SK-N-SH (cell line): Measurements from ENCODE around the gene WDFY2. TPM values are rescaled to one million over a fixed set of nuclear protein-coding genes. Genes with fewer than 3 reads are reported as not detected.
A peak's percentile ranks its signal among the peaks of the same experiment; 100 is the strongest.

Experiments used
- CTCF ChIA-PET: fragments of 300-600, 350-600 bp; formaldehyde crosslinking; extraction: SDS; loops from one replicate; lab custom pipeline; 2021; lab: Yijun Ruan, JAX
- POLR2A ChIA-PET: fragments of 350-600 bp; sonication (Branson Sonifier 250); formaldehyde crosslinking; extraction: SDS; loops from one replicate; lab custom pipeline; 2020; ENCODE audit warnings: antibody characterized with exemption, inconsistent platforms; lab: Yijun Ruan, JAX
- DNase-seq: peaks from one replicate; pipeline ENCODE4 v3.0.0; 2012
- H2AFZ ChIP-seq: fragments of 200-600 bp; sonication (generic); 2 replicates; pipeline ENCODE4 v1.8.1; 2016; ENCODE audit warnings: antibody characterized with exemption, mild to moderate bottlenecking, low read depth
- H3F3A ChIP-seq: fragments of 200-600 bp; sonication (generic); replicated peaks from 2 replicates; pipeline ENCODE3; 2016; ENCODE audit warnings: antibody characterized with exemption, mild to moderate bottlenecking; ENCODE audit not compliant: insufficient read depth
- H3K27ac ChIP-seq, 2 experiments: fragments of 200-500 bp in 1 of 2; fragments of 200-600 bp in 1 of 2; sonication (Bioruptor generic) in 1 of 2; sonication (generic), shearing (Covaris generic) in 1 of 2; 2 replicates each; pipeline versions ENCODE4 v1.5.1 to v1.6.1; 2014 to 2016; ENCODE audit warnings: low read depth in 2 of 2, inconsistent platforms in 1 of 2, low read length in 1 of 2, mild to moderate bottlenecking in 1 of 2, mixed read lengths in 1 of 2
- H3K27me3 ChIP-seq: fragments of 200-600 bp; sonication (generic), shearing (Covaris generic); 2 replicates; pipeline ENCODE4 v1.6.1; 2016; ENCODE audit warnings: mixed run types; ENCODE audit not compliant: insufficient read depth
- H3K36me3 ChIP-seq, 2 experiments: fragments of 200-500 bp in 1 of 2; fragments of 200-600 bp in 1 of 2; sonication (Bioruptor generic) in 1 of 2; sonication (generic) in 1 of 2; replicated peaks in 1 of 2; 2 replicates each; pipeline versions ENCODE3 to v1.5.1; 2014 to 2016; ENCODE audit warnings: low read length in 1 of 2, mild to moderate bottlenecking in 1 of 2; ENCODE audit not compliant: insufficient read depth in 2 of 2, control insufficient read depth in 1 of 2
- H3K4me1 ChIP-seq, 2 experiments: fragments of 200-500 bp in 1 of 2; fragments of 200-600 bp in 1 of 2; sonication (Bioruptor generic) in 1 of 2; sonication (generic), shearing (Covaris generic) in 1 of 2; 2 replicates each; pipeline versions ENCODE4 v1.5.1 to v1.6.1; 2014 to 2016; ENCODE audit warnings: low read depth in 1 of 2, low read length in 1 of 2, mixed run types in 1 of 2; ENCODE audit not compliant: insufficient read depth in 2 of 2, control insufficient read depth in 1 of 2
- H3K4me2 ChIP-seq: fragments of 200-600 bp; sonication (generic), shearing (Covaris generic); 2 replicates; pipeline ENCODE4 v1.6.1; 2017; ENCODE audit warnings: mixed run types
- H3K4me3 ChIP-seq, 2 experiments: fragments of 200-500 bp in 1 of 2; fragments of 200-600 bp in 1 of 2; sonication (Bioruptor generic) in 1 of 2; sonication (generic), shearing (Covaris generic) in 1 of 2; 2 replicates each; pipeline versions ENCODE4 v1.5.1 to v1.8.1; 2014 to 2016; ENCODE audit warnings: low read depth in 2 of 2, inconsistent platforms in 1 of 2, low read length in 1 of 2, mild to moderate bottlenecking in 1 of 2, mixed read lengths in 1 of 2, moderate library complexity in 1 of 2
- H3K79me2 ChIP-seq: fragments of 200-600 bp; sonication (generic); 2 replicates; pipeline ENCODE4 v1.8.1; 2017; ENCODE audit warnings: mild to moderate bottlenecking; ENCODE audit not compliant: insufficient read depth
- H3K9ac ChIP-seq: fragments of 200-600 bp; sonication (generic); 2 replicates; pipeline ENCODE4 v1.6.1; 2017; ENCODE audit warnings: mixed run types
- H3K9me2 ChIP-seq: fragments of 200-600 bp; sonication (generic); 2 replicates; pipeline ENCODE4 v1.6.1; 2017; ENCODE audit warnings: mixed run types
- H3K9me3 ChIP-seq: fragments of 200-600 bp; sonication (generic); 2 replicates; pipeline ENCODE4 v1.6.1; 2017; ENCODE audit warnings: mixed run types, mild to moderate bottlenecking, moderate library complexity
- H4K20me1 ChIP-seq: fragments of 200-600 bp; sonication (generic); 2 replicates; pipeline ENCODE4 v1.6.1; 2017; ENCODE audit warnings: mild to moderate bottlenecking, mixed run types; ENCODE audit not compliant: insufficient read depth
- CTCF ChIP-seq: fragments of 200-600 bp; sonication (generic); IDR thresholded peaks from 2 replicates; pipeline ENCODE4 v1.6.1; 2017; ENCODE audit warnings: antibody characterized with exemption, mild to moderate bottlenecking, moderate library complexity
- ELF1 ChIP-seq: IDR thresholded peaks from 2 replicates; pipeline ENCODE4 v1.4.0; 2012
- FOSL2 ChIP-seq: IDR thresholded peaks from 2 replicates; pipeline ENCODE4 v1.4.0; 2012; ENCODE audit warnings: low read depth, mild to moderate bottlenecking, moderate library complexity, borderline replicate concordance
- FOXJ3 ChIP-seq: sonication (generic); formaldehyde crosslinking; IDR thresholded peaks from 2 replicates; pipeline ENCODE4 v1.5.1; 2020; ENCODE audit warnings: mild to moderate bottlenecking, missing genetic modification reagents
- JUND ChIP-seq: IDR thresholded peaks from 2 replicates; pipeline ENCODE4 v1.4.0; 2012
- MAX ChIP-seq: IDR thresholded peaks from 2 replicates; pipeline ENCODE4 v1.4.0; 2012; ENCODE audit warnings: low read depth
- MXI1 ChIP-seq: IDR thresholded peaks from 2 replicates; pipeline ENCODE4 v1.6.1; 2012; ENCODE audit warnings: mild to moderate bottlenecking, low read depth, low read length, improper control_type of control experiment
- NFIC ChIP-seq: IDR thresholded peaks from 2 replicates; pipeline ENCODE4 v1.4.0; 2012; ENCODE audit warnings: borderline replicate concordance
- NRF1 ChIP-seq: IDR thresholded peaks from 2 replicates; pipeline ENCODE4 v1.6.1; 2012; ENCODE audit warnings: low read depth, mild to moderate bottlenecking, low read length
- PBX3 ChIP-seq: IDR thresholded peaks from 2 replicates; pipeline ENCODE4; 2012
- SMC3 ChIP-seq: IDR thresholded peaks from 2 replicates; pipeline ENCODE4 v1.6.1; 2012; ENCODE audit warnings: low read depth, low read length, improper control_type of control experiment
- TAF1 ChIP-seq: IDR thresholded peaks from 2 replicates; pipeline ENCODE4 v1.6.1; 2012; ENCODE audit warnings: low read depth, mild to moderate bottlenecking, low read length, moderate library complexity, borderline replicate concordance
- TCF12 ChIP-seq: IDR thresholded peaks from 2 replicates; pipeline ENCODE4 v1.4.0; 2012
- YY1 ChIP-seq: IDR thresholded peaks from 2 replicates; pipeline ENCODE4 v1.4.0; 2012; ENCODE audit warnings: low read depth, mild to moderate bottlenecking
- WGBS: methylation state at CpG from one replicate; pipeline ENCODE4 v1.1.6; 2017; ENCODE audit warnings: low lambda C conversion rate; 5-methylcytosine and 5-hydroxymethylcytosine counted together
- polyA plus RNA-seq, 3 experiments: library from polyadenylated mRNA; depleted of rRNA; stranded (reverse); fragments of >200 nt; gene quantifications; 2 replicates each; pipeline ENCODE4 v1.2.3, GENCODE V29; 2012

Gene WDFY2
- polyA plus RNA-seq, 1 of the 3 experiments (the other 2 are of a cell fraction), result 4.1 TPM

GRCh38 chr13:51584731-51585672, 740 bp downstream of the WDFY2 start:
- Histone ChIP-seq H2AFZ (peak overlapping the region; percentile 80), H3K9ac (peak overlapping the region; percentile 86), H3F3A (peaks cover 15% of the 10 kb centered on the region), H3K4me3 (peak overlapping the region; percentile 83 to 98), H3K9me2 (no peaks in the 10 kb centered on the region), H3K27ac (peak overlapping the region; percentile 89 to 93), H3K4me2 (peak overlapping the region; percentile 79), H3K27me3 (no peaks in the 10 kb centered on the region), H3K79me2 (peaks cover 56% of the 10 kb centered on the region), H3K4me1 (peaks cover 12 to 25% of the 10 kb centered on the region in 2 experiments; a peak in 3 of 4 replicates), H3K36me3 (peaks cover 0 to 4% of the 10 kb centered on the region in 2 experiments), H4K20me1 (peaks cover under 1% of the 10 kb centered on the region; the same call in 1 of the 2 replicates), H3K9me3 (no peaks in the 10 kb centered on the region)
- POLR2A ChIA-PET, result interaction anchor here (0.8 to 3.3 kb wide), 7 partner anchors 37 to 216 kb away, joined by 3 to 31 read pairs (median 4); partner anchors contain the start of gene INTS6
- TF ChIP-seq TAF1 (0 out of 2 replicates have a peak, but pooled peaks have one; percentile 45), SMC3 (peak; percentile 26; the same call in 1 of the 2 replicates), CTCF (0 out of 2 replicates have a peak, but pooled peaks have one; percentile 13), FOXJ3 (0 out of 2 replicates have a peak, but pooled peaks have one; percentile 5), MAX (no peak)
- WGBS, result 2% methylated on average over 8 of the region's 53 CpGs
- CTCF ChIA-PET, result interaction anchor here (0.8 to 2.9 kb wide), 10 partner anchors 11 to 231 kb away, joined by 3 to 25 read pairs (median 4); no protein-coding TSS in a partner anchor
- peak; percentile 65 for DNase-seq

GRCh38 chr13:51585696-51586095, 1.4 kb downstream of the WDFY2 start:
- H3K9me3 ChIP-seq, result no peaks in the 10 kb centered on the region
- peaks cover 63% of the 10 kb centered on the region for H3K79me2 ChIP-seq
- H4K20me1 ChIP-seq, result peaks cover 7% of the 10 kb centered on the region; the same call in 1 of the 2 replicates
- peak overlapping the region; percentile 45 for H2AFZ ChIP-seq
- peak overlapping the region; percentile 83 to 98 for H3K4me3 ChIP-seq
- H3K9ac ChIP-seq, result peak overlapping the region; percentile 86
- CTCF ChIA-PET, result interaction anchor here (0.8 to 2.9 kb wide), 12 partner anchors 11 to 230 kb away, joined by 3 to 25 read pairs (median 4); no protein-coding TSS in a partner anchor
- TF ChIP-seq PBX3 (no peak; the same call in 1 of the 2 replicates), CTCF (no peak), MXI1 (no peak), NRF1 (no peak), ELF1 (no peak), NFIC (no peak), FOSL2 (peak; percentile 41; the same call in 1 of the 2 replicates), MAX (peak; percentile 40; the same call in 1 of the 2 replicates), TCF12 (peak; percentile 43; the same call in 1 of the 2 replicates), YY1 (no peak), JUND (peak; percentile 35; the same call in 1 of the 2 replicates)
- no peaks in the 10 kb centered on the region for H3K9me2 ChIP-seq
- peaks cover 0 to 4% of the 10 kb centered on the region in 2 experiments for H3K36me3 ChIP-seq
- peak overlapping the region; percentile 89 to 93; a peak in 3 of 4 replicates for H3K27ac ChIP-seq
- H3K4me2 ChIP-seq, result peak overlapping the region; percentile 79
- H3K27me3 ChIP-seq, result no peaks in the 10 kb centered on the region
- no peak for DNase-seq
- peaks cover 19 to 32% of the 10 kb centered on the region in 2 experiments; a peak in 3 of 4 replicates for H3K4me1 ChIP-seq
- 4% methylated on average over 4 of the region's 4 CpGs for WGBS
- H3F3A ChIP-seq, result peaks cover 22% of the 10 kb centered on the region
- POLR2A ChIA-PET, result interaction anchor here (0.8 to 3.3 kb wide), 7 partner anchors 36 to 216 kb away, joined by 3 to 31 read pairs (median 4); partner anchors contain the start of gene INTS6
